K562 (cell line): ENCODE measurements around the gene SYS1. TPM values are rescaled to one million over a fixed set of nuclear protein-coding genes. Genes with fewer than 3 reads are reported as not detected.
A peak's percentile ranks its signal among the peaks of the same experiment; 100 is the strongest.

ENCODE experiments used
- BACH1 ChIP-seq: fragments of 200-800 bp; sonication (Bioruptor generic); IDR thresholded peaks from 2 replicates; pipeline ENCODE4 v1.6.1; 2016; ENCODE audit warnings: missing genetic modification characterization, missing compliant biosample characterization
- CBFA2T2 ChIP-seq: fragments of 450-650 bp; conservative IDR thresholded peaks from 2 replicates; pipeline ENCODE4 v1.6.1; 2017; ENCODE audit warnings: mild to moderate bottlenecking
- CBFA2T3 ChIP-seq: fragments of 450-650 bp; IDR thresholded peaks from 2 replicates; pipeline ENCODE4 v1.6.1; 2017
- DIDO1 ChIP-seq: fragments of 450-650 bp; IDR thresholded peaks from 2 replicates; pipeline ENCODE4 v1.6.1; 2016; ENCODE audit warnings: low read depth, missing biosample characterization, missing genetic modification characterization
- DPF2 ChIP-seq: fragments of 450-650 bp; IDR thresholded peaks from 2 replicates; pipeline ENCODE4 v1.6.1; 2016
- FOXJ2 ChIP-seq: fragments of 200-800 bp; sonication (Bioruptor generic); IDR thresholded peaks from 2 replicates; pipeline ENCODE4 v1.6.1; 2016; ENCODE audit warnings: missing genetic modification characterization, missing compliant biosample characterization
- LEF1 ChIP-seq: fragments of 450-650 bp; IDR thresholded peaks from 2 replicates; pipeline ENCODE4 v1.6.1; 2016; ENCODE audit warnings: mild to moderate bottlenecking
- MED1 ChIP-seq: sonication (generic); formaldehyde crosslinking; IDR thresholded peaks from 2 replicates; pipeline ENCODE4 v1.8.1; 2023; ENCODE audit warnings: missing genetic modification reagents, borderline replicate concordance
- MEIS2 ChIP-seq: fragments of 450-650 bp; IDR thresholded peaks from 2 replicates; pipeline ENCODE4 v1.6.1; 2014; ENCODE audit warnings: mild to moderate bottlenecking; ENCODE audit not compliant: partially characterized antibody
- NFE2L1 ChIP-seq: fragments of 450-650 bp; IDR thresholded peaks from 2 replicates; pipeline ENCODE4 v1.6.1; 2016; ENCODE audit warnings: missing genetic modification characterization, low read depth, mild to moderate bottlenecking, missing compliant biosample characterization, moderate library complexity, borderline replicate concordance
- TAF1 ChIP-seq: IDR thresholded peaks from 2 replicates; pipeline ENCODE4 v1.6.1; 2011; ENCODE audit warnings: mild to moderate bottlenecking, low read length, moderate library complexity; ENCODE audit not compliant: insufficient read depth, control insufficient read depth, severe bottlenecking; ENCODE audit errors: extremely low read depth
- polyA plus RNA-seq, 8 experiments: library from polyadenylated mRNA; depleted of rRNA in 4 of 8; stranded (reverse) in 5 of 8; unstranded in 3 of 8; fragments of >200 nt; fragmentation: Nextera tagmentation in 2 of 8; fragmentation: Illumina TruSeq in 1 of 8; extraction: Ambion mirVana in 2 of 8; extraction: Trizol in 1 of 8; gene quantifications; 2 replicates each; pipeline versions ENCODE4 v1.2.1 to v1.2.3, GENCODE V29; 2011 to 2014; ENCODE audit warnings: inconsistent platforms in 1 of 8, missing spikeins in 1 of 8
- total RNA-seq, 7 experiments: library from RNA; depleted of rRNA in 6 of 7; stranded (reverse); fragments of >200 nt in 6 of 7; fragmentation: Illumina TruSeq in 2 of 7; extraction: Trizol in 2 of 7; gene quantifications; 2 replicates each; pipeline versions ENCODE4 v1.2.1 to v1.2.3, GENCODE V29; 2011 to 2021; ENCODE audit warnings: low replicate concordance in 1 of 7
- TF ChIP-seq, protein P1 (sequence below): fragments of 450-650 bp; IDR thresholded peaks from 2 replicates; pipeline ENCODE4 v1.6.1; 2016
- TF ChIP-seq, protein P2 (sequence below), 2 experiments: fragments of 250-450 bp in 1 of 2; fragments of 450-650 bp in 1 of 2; sonication (Bioruptor Pico) in 1 of 2; IDR thresholded peaks; 2 replicates each; pipeline versions ENCODE4 v1.6.1 to v1.8.0; 2016 to 2021; ENCODE audit warnings: mild to moderate bottlenecking in 2 of 2, moderate library complexity in 2 of 2, missing compliant biosample characterization in 1 of 2, missing genetic modification characterization in 1 of 2
- TF ChIP-seq, protein P3 (sequence below): IDR thresholded peaks from 2 replicates; pipeline ENCODE4 v1.6.1; 2011; ENCODE audit not compliant: insufficient read length; ENCODE audit errors: extremely low read depth

The SYS1 gene
- total and polyA plus RNA-seq, 9 of the 15 experiments (the other 6 are each of a cell fraction or from before 2014, with no cell fraction given) = 11.1 to 25.2 (median 17.5) TPM

DNA sequence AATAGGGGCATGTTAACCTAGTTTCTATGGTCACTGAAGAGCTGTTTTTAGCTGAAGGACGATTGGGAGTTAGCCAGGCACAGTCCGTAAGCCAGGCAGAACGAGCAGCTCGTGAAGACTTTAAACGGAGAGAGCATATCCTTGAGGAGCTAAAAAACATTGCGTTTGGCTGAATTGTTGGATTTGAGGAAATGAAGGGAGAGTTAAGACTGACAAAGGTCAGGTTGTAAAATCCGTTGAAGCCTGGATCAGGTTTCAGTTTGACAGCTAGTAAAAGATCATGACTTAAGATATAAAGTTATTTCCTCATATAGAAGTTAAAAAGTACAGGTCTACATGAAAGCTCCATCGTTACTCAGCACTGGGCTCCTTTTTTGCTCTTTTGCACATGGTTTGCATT lies 47.9 kb downstream of the SYS1 start (continued):
- TF ChIP-seq, protein P1, sequence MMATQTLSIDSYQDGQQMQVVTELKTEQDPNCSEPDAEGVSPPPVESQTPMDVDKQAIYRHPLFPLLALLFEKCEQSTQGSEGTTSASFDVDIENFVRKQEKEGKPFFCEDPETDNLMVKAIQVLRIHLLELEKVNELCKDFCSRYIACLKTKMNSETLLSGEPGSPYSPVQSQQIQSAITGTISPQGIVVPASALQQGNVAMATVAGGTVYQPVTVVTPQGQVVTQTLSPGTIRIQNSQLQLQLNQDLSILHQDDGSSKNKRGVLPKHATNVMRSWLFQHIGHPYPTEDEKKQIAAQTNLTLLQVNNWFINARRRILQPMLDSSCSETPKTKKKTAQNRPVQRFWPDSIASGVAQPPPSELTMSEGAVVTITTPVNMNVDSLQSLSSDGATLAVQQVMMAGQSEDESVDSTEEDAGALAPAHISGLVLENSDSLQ = peak; percentile 49
- TF ChIP-seq LEF1 = peak; percentile 17; the same call in 1 of the 2 replicates
- peak; percentile 22; the same call in 1 of the 2 replicates for TF ChIP-seq DPF2
- TF ChIP-seq, protein P2, sequence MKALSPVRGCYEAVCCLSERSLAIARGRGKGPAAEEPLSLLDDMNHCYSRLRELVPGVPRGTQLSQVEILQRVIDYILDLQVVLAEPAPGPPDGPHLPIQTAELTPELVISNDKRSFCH (CRISPR knock-in tag; IDR thresholded peaks at IDR 0.05) = no peak
- TF ChIP-seq, protein P2 (tag; IDR thresholded peaks at IDR 0.05) = no peak
- TF ChIP-seq NFE2L1 = no peak
- no peak for TF ChIP-seq MED1 (CRISPR knock-in tag)
- no peak for TF ChIP-seq FOXJ2 (tag)
- peak; percentile 61 for TF ChIP-seq MEIS2
- TF ChIP-seq DIDO1 (tag) = no peak
- no peak for TF ChIP-seq CBFA2T3
- no peak for TF ChIP-seq CBFA2T2
- TF ChIP-seq TAF1 = no peak
- no peak for TF ChIP-seq BACH1 (tag)
- TF ChIP-seq, protein P3, sequence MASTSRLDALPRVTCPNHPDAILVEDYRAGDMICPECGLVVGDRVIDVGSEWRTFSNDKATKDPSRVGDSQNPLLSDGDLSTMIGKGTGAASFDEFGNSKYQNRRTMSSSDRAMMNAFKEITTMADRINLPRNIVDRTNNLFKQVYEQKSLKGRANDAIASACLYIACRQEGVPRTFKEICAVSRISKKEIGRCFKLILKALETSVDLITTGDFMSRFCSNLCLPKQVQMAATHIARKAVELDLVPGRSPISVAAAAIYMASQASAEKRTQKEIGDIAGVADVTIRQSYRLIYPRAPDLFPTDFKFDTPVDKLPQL = no peak
